Activated B cell treated with CpG ODN at 0.5 μM for 24 hours (primary cell): ENCODE data around the gene EBP. TPM values are rescaled to one million over a fixed set of nuclear protein-coding genes. Genes with fewer than 3 reads are reported as not detected.
A peak's percentile ranks its signal among the peaks of the same experiment; 100 is the strongest.

Source experiments
- ATAC-seq: fragments of 200-7000 bp; cut with Tn5 transposase; one replicate; pipeline ENCODE4 v1.10.0; 2021; ENCODE audit warnings: low read depth, mild to moderate bottlenecking, moderate library complexity
- CTCF ChIA-PET: fragments of 350-600 bp; sonication (Branson Sonifier 250); formaldehyde crosslinking; loops from one replicate; lab custom pipeline; 2021; ENCODE audit warnings: antibody characterized with exemption; lab: Charles Lee
- POLR2A ChIA-PET: fragments of 350-600 bp; sonication (Branson Sonifier 250); formaldehyde crosslinking; loops from one replicate; lab custom pipeline; 2021; ENCODE audit warnings: antibody characterized with exemption; lab: Charles Lee
- DNase-seq: peaks from one replicate; pipeline ENCODE4 v3.0.0; 2022
- H3K27ac Mint-ChIP-seq: one replicate; pipeline ENCODE4 v1.8.0; 2020; ENCODE audit warnings: mixed read lengths
- H3K27me3 Mint-ChIP-seq: one replicate; pipeline ENCODE4 v1.8.0; 2021; ENCODE audit warnings: mixed read lengths
- H3K36me3 Mint-ChIP-seq: one replicate; pipeline ENCODE4 v1.8.0; 2021; ENCODE audit warnings: low read depth, mixed read lengths
- H3K4me1 Mint-ChIP-seq: one replicate; pipeline ENCODE4 v1.8.0; 2021; ENCODE audit warnings: mixed read lengths
- H3K4me3 Mint-ChIP-seq: one replicate; pipeline ENCODE4 v1.8.0; 2020; ENCODE audit warnings: mild to moderate bottlenecking, mixed read lengths
- H3K9me3 Mint-ChIP-seq: one replicate; pipeline ENCODE4 v1.8.0; 2020; ENCODE audit warnings: mixed read lengths
- CTCF ChIP-seq: fragments of 200-600 bp; IDR thresholded peaks from one replicate; pipeline ENCODE4 v1.8.0; 2022; ENCODE audit warnings: antibody characterized with exemption, mild to moderate bottlenecking
- intact Hi-C: fragments of 100-400 bp; cut with micrococcal nuclease; formaldehyde crosslinking; loops from one replicate; pipeline ENCODE4 v1.15.1; 2024
- total RNA-seq: library from RNA; stranded (reverse); gene quantifications from 2 replicates; pipeline ENCODE4 v1.2.3, GENCODE V29; 2022

EBP gene
- total RNA-seq, 1 donor from 2014 or later: 72.4 TPM

GRCh38 chrX:48491809-48492208, 29.8 kb upstream of the EBP start:
- ChIA-PET CTCF (no interaction called here), POLR2A (no interaction called here)
- Mint-ChIP-seq H3K4me1 (no peaks in the 10 kb centered on the region), H3K36me3 (peaks cover 4% of the 10 kb centered on the region), H3K4me3 (no peak overlapping the region), H3K9me3 (no peaks in the 10 kb centered on the region), H3K27ac (no peak overlapping the region), H3K27me3 (no peaks in the 10 kb centered on the region)
- TF ChIP-seq CTCF: no peak
- DNase-seq (no peak), ATAC-seq (no peak)
- intact Hi-C loops: loop anchor here (5.0 kb wide), 1 partner anchor 660 kb away; no protein-coding TSS in a partner anchor

GRCh38 chrX:48492293-48492910, 29.2 kb upstream of the EBP start:
- no peak for TF ChIP-seq CTCF
- H3K4me1 Mint-ChIP-seq: no peaks in the 10 kb centered on the region
- DNase-seq (no peak), ATAC-seq (no peak)
- H3K36me3 Mint-ChIP-seq: peaks cover under 1% of the 10 kb centered on the region
- no peaks in the 10 kb centered on the region for H3K27me3 Mint-ChIP-seq
- no peaks in the 10 kb centered on the region for H3K9me3 Mint-ChIP-seq
- H3K27ac Mint-ChIP-seq: no peak overlapping the region
- CTCF ChIA-PET: no interaction called here
- intact Hi-C loops: loop anchor here (5.0 kb wide), 1 partner anchor 660 kb away; no protein-coding TSS in a partner anchor
- POLR2A ChIA-PET: no interaction called here
- H3K4me3 Mint-ChIP-seq: no peak overlapping the region

- CTCF ChIA-PET: interaction anchor here (1.1 to 1.5 kb wide), 2 partner anchors 662 to 665 kb away, joined by 5 to 6 read pairs; no protein-coding TSS in a partner anchor
Measured at GRCh38 chrX:48493890-48494364, 27.7 kb upstream of the EBP start.

GRCh38 chrX:48496660-48497059, 24.9 kb upstream of the EBP start:
- H3K27ac Mint-ChIP-seq: no peak overlapping the region
- POLR2A ChIA-PET: interaction anchor here (0.6 kb wide), 1 partner anchor 54 kb away, joined by 3 read pairs; no protein-coding TSS in a partner anchor

More at GRCh38 chrX:48493890-48494364, 27.7 kb upstream of the EBP start:
- POLR2A ChIA-PET: interaction anchor here (0.9 kb wide), 1 partner anchor 1304 kb away, joined by 4 read pairs; no protein-coding TSS in a partner anchor
- Mint-ChIP-seq H3K36me3 (no peaks in the 10 kb centered on the region), H3K27ac (no peak overlapping the region), H3K9me3 (no peaks in the 10 kb centered on the region), H3K4me1 (no peaks in the 10 kb centered on the region), H3K27me3 (peaks cover 2% of the 10 kb centered on the region), H3K4me3 (no peak overlapping the region)
- intact Hi-C loops: loop anchor here (1.0 to 5.0 kb wide), 2 partner anchors 640 to 662 kb away; no protein-coding TSS in a partner anchor
- ATAC-seq (peak; percentile 31), DNase-seq (no peak)
- TF ChIP-seq CTCF: no peak

More at GRCh38 chrX:48496660-48497059, 24.9 kb upstream of the EBP start:
- TF ChIP-seq CTCF: no peak
- DNase-seq: no peak
- no peaks in the 10 kb centered on the region for H3K9me3 Mint-ChIP-seq
- no peak for ATAC-seq
- no peaks in the 10 kb centered on the region for H3K36me3 Mint-ChIP-seq
- no peak overlapping the region for H3K4me3 Mint-ChIP-seq
- no peaks in the 10 kb centered on the region for H3K4me1 Mint-ChIP-seq
- CTCF ChIA-PET: no interaction called here
- H3K27me3 Mint-ChIP-seq: peaks cover 2% of the 10 kb centered on the region
- intact Hi-C loops: no loop called here
